NCI-H460 (cell line): ENCODE measurements around the gene NKX6-2. TPM values are rescaled to one million over a fixed set of nuclear protein-coding genes. Genes with fewer than 3 reads are reported as not detected.
"Not testable (repeated sequence)": the region's sequence is repeated elsewhere in the genome, so short reads cannot be mapped to it uniquely, and the experiment has no call there.

ENCODE experiments used
- DNase-seq: peaks from one replicate; pipeline ENCODE4 v3.0.0-alpha.2; 2016; ENCODE audit warnings: low read depth; ENCODE audit errors: extremely low read depth
- total RNA-seq: library from RNA; depleted of rRNA; stranded (reverse); fragments of >200 nt; shearing (Covaris generic); gene quantifications from 2 replicates; pipeline ENCODE4 v1.2.3, GENCODE V29; 2014; rRNA removed

NKX6-2 gene
- total RNA-seq, 1 experiment from 2014 or later, result not detected

DNA sequence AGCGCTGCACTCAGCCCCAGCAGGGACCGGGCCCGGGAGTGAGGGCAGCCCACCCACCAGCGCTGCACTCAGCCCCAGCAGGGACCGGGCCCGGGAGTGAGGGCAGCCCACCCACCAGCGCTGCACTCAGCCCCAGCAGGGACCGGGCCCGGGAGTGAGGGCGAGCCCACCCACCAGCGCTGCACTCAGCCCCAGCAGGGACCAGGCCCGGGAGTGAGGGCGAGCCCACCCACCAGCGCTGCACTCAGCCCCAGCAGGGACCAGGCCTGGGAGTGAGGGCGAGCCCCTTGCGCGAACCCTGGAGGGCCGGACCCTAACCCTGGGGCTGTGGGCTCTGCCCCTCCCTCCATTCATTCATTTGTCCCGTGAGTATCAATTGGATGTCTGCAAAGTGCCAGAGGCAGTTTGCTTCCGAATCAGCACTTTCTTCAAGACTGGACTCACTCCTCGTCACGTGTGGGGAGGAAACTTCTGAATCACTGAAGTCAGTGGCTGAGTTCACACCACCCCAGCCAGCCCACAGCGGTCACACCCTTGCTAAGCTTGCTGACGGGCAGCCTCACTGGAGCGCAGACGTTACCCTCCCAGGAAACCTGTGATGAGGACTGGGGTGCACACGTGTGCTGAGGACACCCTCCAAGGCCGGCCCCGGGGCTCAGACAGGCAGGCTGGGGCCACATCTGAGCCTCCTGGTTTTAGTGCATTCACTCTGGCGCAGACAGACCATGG, 42.6 kb downstream of the NKX6-2 start:
- not testable (repeated sequence) for DNase-seq

GRCh38 chr10:132742837-132743194, 43.1 kb downstream of the NKX6-2 start:
- no peak for DNase-seq

- no peak for DNase-seq
Measured at GRCh38 chr10:132742167-132742836, 43.6 kb downstream of the NKX6-2 start.

DNA sequence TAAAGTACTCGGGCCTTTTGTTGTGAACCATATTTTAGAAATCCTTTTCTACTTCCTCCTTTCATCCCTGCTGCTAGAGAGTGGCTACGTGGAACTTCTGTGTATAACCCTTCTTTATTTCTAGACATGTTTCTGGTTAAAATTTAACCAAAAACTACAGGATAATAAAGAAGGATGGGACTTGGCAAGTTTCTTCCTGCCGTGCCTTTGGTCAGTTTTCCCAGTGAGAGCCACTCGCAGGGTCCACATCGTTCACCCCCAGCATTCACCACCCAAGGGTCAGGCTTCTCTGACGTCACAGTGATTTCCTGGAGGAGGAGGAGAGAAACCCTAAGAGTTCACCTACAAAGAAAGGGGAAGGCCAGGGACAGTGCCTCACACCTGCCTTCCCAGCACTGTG, 45.4 kb downstream of the NKX6-2 start:
- DNase-seq, result no peak

GRCh38 chr10:132739225-132739613, 46.7 kb downstream of the NKX6-2 start:
- no peak for DNase-seq

- no peak for DNase-seq
Measured at GRCh38 chr10:132738454-132739224, 47.3 kb downstream of the NKX6-2 start.

DNA sequence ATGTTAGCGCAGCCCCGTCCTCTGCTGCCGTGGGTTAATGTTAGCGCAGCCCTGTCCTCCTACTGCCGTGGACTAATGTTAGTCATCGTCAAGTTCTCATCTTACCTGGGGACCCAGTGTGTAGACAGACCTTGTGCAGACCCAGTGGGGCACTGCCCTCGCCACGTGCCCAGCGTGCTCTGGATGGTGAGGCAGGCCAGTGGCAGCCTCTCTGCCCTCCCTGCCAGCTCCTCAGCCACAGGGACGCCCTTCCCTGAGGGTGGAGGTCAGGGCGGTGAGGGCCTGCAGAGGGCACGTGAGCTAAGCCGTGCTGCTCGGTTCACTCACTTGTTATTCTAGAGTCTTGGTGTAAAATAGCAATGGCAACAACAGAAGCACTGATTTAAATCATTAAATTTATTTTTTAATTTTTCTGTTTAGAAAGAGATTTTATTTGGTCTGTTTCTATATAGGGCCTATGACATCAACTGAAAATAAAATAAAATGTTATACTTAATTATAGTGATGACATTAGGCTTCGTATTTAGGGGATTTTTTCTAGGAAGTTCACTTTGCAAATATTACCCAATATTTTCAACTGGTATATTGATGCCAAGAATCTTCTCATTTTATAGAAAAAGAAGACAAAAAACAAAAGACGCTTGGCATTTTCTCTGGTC, 48.4 kb downstream of the NKX6-2 start:
- no peak for DNase-seq

GRCh38 chr10:132735923-132736391, 50.0 kb downstream of the NKX6-2 start:
- DNase-seq, result no peak

- DNase-seq, result no peak
Measured at GRCh38 chr10:132735341-132735775, 50.6 kb downstream of the NKX6-2 start.

DNA sequence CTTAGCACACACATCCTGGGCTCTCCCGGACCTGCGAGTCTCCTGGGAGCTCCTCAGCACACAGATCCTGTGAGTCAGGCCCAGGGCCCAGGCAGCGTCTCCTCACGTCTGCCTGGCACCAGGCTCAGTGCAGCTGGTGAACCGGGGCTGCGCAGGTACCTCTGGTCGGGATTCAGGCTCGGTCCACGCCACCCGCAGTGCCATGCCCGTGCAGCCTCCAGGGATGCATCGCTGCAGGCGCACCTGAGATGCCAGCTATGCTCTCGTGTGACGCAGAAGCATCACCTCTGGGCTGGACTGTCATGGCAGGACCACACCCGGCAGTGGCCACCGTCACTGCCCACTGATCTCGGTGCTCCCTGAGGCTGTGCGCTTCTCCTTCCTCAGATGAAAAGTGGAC, 52.0 kb downstream of the NKX6-2 start:
- no peak for DNase-seq

Other genes starting within 250 kb of the NKX6-2 start
- gene INPP5A, start 248.4 kb downstream of the NKX6-2 start, total RNA-seq, result 11.7 and 13.1 TPM in 2 replicates
- gene CFAP46, start 156.4 kb upstream of the NKX6-2 start, total RNA-seq, result 2.1 and 2.7 TPM in 2 replicates